H9 (cell line): ENCODE measurements around the gene PCYT2. TPM values are rescaled to one million over a fixed set of nuclear protein-coding genes. Genes with fewer than 3 reads are reported as not detected.
A peak's percentile ranks its signal among the peaks of the same experiment; 100 is the strongest.

ENCODE experiments used
- DNase-seq: peaks from one replicate; pipeline ENCODE4 v3.0.0-alpha.2; 2017
- H2AFZ ChIP-seq: one replicate; pipeline ENCODE4 v1.6.1; 2013; ENCODE audit warnings: mild to moderate bottlenecking, low read length, control low read depth, moderate library complexity
- H2AK5ac ChIP-seq: 2 replicates; pipeline ENCODE4 v1.6.1; 2013; ENCODE audit warnings: low read length, control low read depth, mixed read lengths; ENCODE audit not compliant: insufficient read length
- H2BK120ac ChIP-seq: one replicate; pipeline ENCODE4 v1.6.1; 2013; ENCODE audit warnings: low read depth, mild to moderate bottlenecking, low read length, control low read depth, inconsistent platforms; ENCODE audit not compliant: poor library complexity, severe bottlenecking
- H2BK12ac ChIP-seq: 2 replicates; pipeline ENCODE4 v1.6.1; 2013; ENCODE audit warnings: low read length, control low read depth, mixed read lengths, low read depth; ENCODE audit not compliant: insufficient read length
- H2BK15ac ChIP-seq: 2 replicates; pipeline ENCODE4 v1.6.1; 2013; ENCODE audit warnings: low read depth, low read length, control low read depth
- H2BK20ac ChIP-seq: one replicate; pipeline ENCODE4 v1.6.1; 2013; ENCODE audit warnings: low read depth, mild to moderate bottlenecking, low read length, control low read depth, inconsistent platforms; ENCODE audit not compliant: poor library complexity, severe bottlenecking
- H2BK5ac ChIP-seq: 2 replicates; pipeline ENCODE4 v1.6.1; 2013; ENCODE audit warnings: low read length, control low read depth, mixed read lengths; ENCODE audit not compliant: insufficient read length
- H3K14ac ChIP-seq: 2 replicates; pipeline ENCODE4 v1.6.1; 2013; ENCODE audit warnings: low read length, control low read depth; ENCODE audit not compliant: insufficient read depth
- H3K18ac ChIP-seq: 2 replicates; pipeline ENCODE4 v1.6.1; 2013; ENCODE audit warnings: low read depth, mild to moderate bottlenecking, mixed read lengths, low read length, control low read depth; ENCODE audit not compliant: insufficient read length
- H3K23ac ChIP-seq: 2 replicates; pipeline ENCODE4 v1.6.1; 2013; ENCODE audit warnings: low read length, control low read depth, mixed read lengths, low read depth; ENCODE audit not compliant: insufficient read length
- H3K23me2 ChIP-seq: 2 replicates; pipeline ENCODE4 v1.6.1; 2013; ENCODE audit warnings: low read depth, mild to moderate bottlenecking, mixed read lengths, low read length, control low read depth; ENCODE audit not compliant: insufficient read length, poor library complexity, severe bottlenecking
- H3K27ac ChIP-seq: 2 replicates; pipeline ENCODE4 v1.5.1; 2013; ENCODE audit warnings: low read length, control low read depth, mixed read lengths, low read depth; ENCODE audit not compliant: insufficient read length
- H3K27me3 ChIP-seq: 2 replicates; pipeline ENCODE4 v1.6.1; 2013; ENCODE audit warnings: low read length, control low read depth, inconsistent platforms; ENCODE audit not compliant: insufficient read depth
- H3K4ac ChIP-seq: 2 replicates; pipeline ENCODE4 v1.6.1; 2013; ENCODE audit warnings: low read depth, mild to moderate bottlenecking, control low read depth, inconsistent platforms, low read length, moderate library complexity
- H3K4me1 ChIP-seq: 2 replicates; pipeline ENCODE4 v1.6.1; 2013; ENCODE audit warnings: low read length, control low read depth, inconsistent platforms; ENCODE audit not compliant: insufficient read depth
- H3K4me2 ChIP-seq: 2 replicates; pipeline ENCODE4 v1.6.1; 2013; ENCODE audit warnings: low read length, control low read depth, mixed read lengths; ENCODE audit not compliant: insufficient read length, insufficient read depth
- H3K56ac ChIP-seq: 2 replicates; pipeline ENCODE4 v1.6.1; 2013; ENCODE audit warnings: low read depth, mild to moderate bottlenecking, mixed read lengths, low read length, control low read depth; ENCODE audit not compliant: insufficient read length
- H3K79me1 ChIP-seq: 2 replicates; pipeline ENCODE4 v1.6.1; 2013; ENCODE audit warnings: low read depth, mild to moderate bottlenecking, moderate library complexity, low read length, control low read depth, inconsistent platforms; ENCODE audit not compliant: insufficient read depth, poor library complexity, severe bottlenecking
- H3K79me2 ChIP-seq: 2 replicates; pipeline ENCODE4 v1.6.1; 2013; ENCODE audit warnings: low read length, control low read depth, inconsistent platforms; ENCODE audit not compliant: insufficient read depth
- H3K9ac ChIP-seq: 2 replicates; pipeline ENCODE4 v1.6.1; 2013; ENCODE audit warnings: low read length, control low read depth, mixed read lengths; ENCODE audit not compliant: insufficient read length; ENCODE audit errors: extremely low read depth
- H3K9me3 ChIP-seq: one replicate; pipeline ENCODE4 v1.6.1; 2013; ENCODE audit warnings: low read depth, low read length, inconsistent platforms; ENCODE audit not compliant: control insufficient read depth
- H3T11ph ChIP-seq: one replicate; pipeline ENCODE4 v1.6.1; 2013; ENCODE audit warnings: mild to moderate bottlenecking, low read length, control low read depth, inconsistent platforms
- H4K20me1 ChIP-seq: one replicate; pipeline ENCODE4 v1.6.1; 2013; ENCODE audit not compliant: control insufficient read depth, insufficient read length, insufficient read depth
- H4K5ac ChIP-seq: 2 replicates; pipeline ENCODE4 v1.6.1; 2013; ENCODE audit warnings: low read depth, mild to moderate bottlenecking, mixed read lengths, low read length, control low read depth; ENCODE audit not compliant: insufficient read length
- H4K8ac ChIP-seq: replicated peaks from 2 replicates; pipeline ENCODE4 v1.6.1; 2013; ENCODE audit warnings: low read length, control low read depth, mixed read lengths, low read depth; ENCODE audit not compliant: insufficient read length
- H4K91ac ChIP-seq: 2 replicates; pipeline ENCODE4 v1.6.1; 2013; ENCODE audit warnings: low read depth, mild to moderate bottlenecking, moderate library complexity, mixed read lengths, low read length, control low read depth; ENCODE audit not compliant: insufficient read length
- H3K27ac Mint-ChIP-seq, 3 experiments: 2 replicates in 2 of 3; 3 replicates in 1 of 3; pipeline ENCODE4 v1.8.0; 2020 to 2021; ENCODE audit warnings: mixed read lengths in 3 of 3, mild to moderate bottlenecking in 1 of 3, moderate library complexity in 1 of 3
- H3K27me3 Mint-ChIP-seq: 2 replicates; pipeline ENCODE4 v1.8.0; 2021; ENCODE audit warnings: low read depth, mild to moderate bottlenecking, moderate library complexity, mixed read lengths
- H3K36me3 Mint-ChIP-seq, 3 experiments: 2 replicates in 2 of 3; 3 replicates in 1 of 3; pipeline ENCODE4 v1.8.0; 2020 to 2021; ENCODE audit warnings: low read depth in 3 of 3, mixed read lengths in 3 of 3; ENCODE audit not compliant: insufficient read depth in 1 of 3
- H3K4me1 Mint-ChIP-seq, 2 experiments: 2 replicates each; pipeline ENCODE4 v1.8.0; 2020; ENCODE audit warnings: mixed read lengths in 2 of 2
- H3K4me3 Mint-ChIP-seq, 2 experiments: 2 replicates in 1 of 2; 3 replicates in 1 of 2; pipeline ENCODE4 v1.8.0; 2020 to 2021; ENCODE audit warnings: mild to moderate bottlenecking in 2 of 2, mixed read lengths in 2 of 2, moderate library complexity in 1 of 2
- H3K9me3 Mint-ChIP-seq, 2 experiments: 2 replicates in 1 of 2; 3 replicates in 1 of 2; pipeline ENCODE4 v1.8.0; 2020; ENCODE audit warnings: mild to moderate bottlenecking in 2 of 2, mixed read lengths in 2 of 2, moderate library complexity in 1 of 2
- WGBS: extraction: QIAGEN DNeasy Blood & Tissue Kit; methylation state at CpG from one replicate; pipeline ENCODE4 v1.1.7; 2013; ENCODE audit warnings: missing lambda C conversion rate, low lambda C conversion rate, mixed read lengths; ENCODE audit not compliant: insufficient read length; ENCODE audit errors: extremely low coverage; 5-methylcytosine and 5-hydroxymethylcytosine counted together
- total RNA-seq: library from RNA; stranded (reverse); gene quantifications from 2 replicates; pipeline ENCODE4 v1.2.1, GENCODE V29; 2021
- TF ChIP-seq, protein P1 (sequence below): fragments of 200-600 bp; sonication (generic); conservative IDR thresholded peaks from 3 replicates; pipeline ENCODE4 v1.8.0; 2021; ENCODE audit warnings: antibody characterized with exemption, mild to moderate bottlenecking

The PCYT2 gene
- total RNA-seq, 1 experiment from 2014 or later, result 24.5 TPM

DNA sequence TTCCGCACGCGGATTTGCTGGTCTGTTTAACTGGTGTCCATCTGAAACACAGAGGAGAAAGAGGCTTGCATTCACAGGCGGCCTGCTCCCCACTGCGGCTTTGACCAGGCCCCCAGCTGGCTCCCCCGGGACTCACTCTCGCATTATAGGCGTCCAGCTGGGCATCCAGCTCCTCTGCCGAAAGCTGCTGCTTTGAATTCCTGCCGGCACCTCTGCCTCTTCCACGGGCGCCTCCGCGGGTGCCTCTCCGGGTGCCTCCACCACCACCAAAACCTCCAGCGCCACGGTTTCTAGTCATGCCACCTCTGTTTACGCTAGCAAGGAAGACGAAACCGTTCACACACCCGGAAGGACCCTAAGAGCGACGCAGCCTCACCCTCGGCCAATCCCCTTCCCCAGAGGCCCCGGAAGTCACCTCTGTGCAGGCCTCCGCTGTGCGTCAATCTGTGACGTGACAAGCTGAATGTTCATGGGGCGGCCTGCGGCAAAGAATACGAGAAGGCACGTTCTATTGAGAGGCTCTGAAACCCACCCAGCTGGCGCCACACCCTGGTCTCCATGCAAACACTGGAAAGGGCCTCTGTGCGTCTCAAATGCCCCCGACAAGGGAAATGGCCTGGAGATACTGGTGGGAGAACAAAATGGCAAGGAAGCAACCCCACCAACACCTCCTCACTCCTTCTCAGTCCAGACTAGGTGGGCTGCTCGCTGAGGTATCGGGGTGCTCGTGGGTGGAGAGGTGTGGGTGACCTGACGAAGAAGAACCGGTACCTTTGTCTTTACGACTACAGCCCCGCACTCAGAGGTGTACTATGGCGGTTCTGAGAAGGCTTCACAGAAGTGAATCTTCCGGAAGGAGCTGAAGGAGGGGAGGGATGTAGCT lies 22.9 kb downstream of the PCYT2 start:
- Mint-ChIP-seq H3K27me3 (0 out of 2 replicates have a peak, but pooled peaks cover 1% of the 10 kb centered on the region), H3K4me3 (peak overlapping the region; percentile 89 to 92; a peak in 4 of 5 replicates), H3K4me1 (peaks cover 3 to 16% of the 10 kb centered on the region in 2 experiments; a peak in 3 of 4 replicates), H3K9me3 (no peaks in the 10 kb centered on the region), H3K27ac (peak overlapping the region in 1 of 3 experiments; percentile 45; a peak in 2 of 7 replicates), H3K36me3 (peaks cover 49 to 74% (median 64%) of the 10 kb centered on the region in 3 experiments)
- H3T11ph ChIP-seq, result no peak overlapping the region
- peak; percentile 30 for DNase-seq
- no peak overlapping the region for H3K18ac ChIP-seq
- H4K5ac ChIP-seq, result no peak overlapping the region
- no peak overlapping the region for H2AK5ac ChIP-seq
- H3K27ac ChIP-seq, result no peak overlapping the region
- no peak overlapping the region for H3K4me2 ChIP-seq
- H3K27me3 ChIP-seq, result no peaks in the 10 kb centered on the region
- H3K23me2 ChIP-seq, result peaks cover 7% of the 10 kb centered on the region
- H4K8ac ChIP-seq, result no peak overlapping the region
- H4K20me1 ChIP-seq, result no peaks in the 10 kb centered on the region
- H3K79me2 ChIP-seq, result peaks cover 17% of the 10 kb centered on the region; the same call in 1 of the 2 replicates
- H3K4ac ChIP-seq, result no peak overlapping the region
- H2BK20ac ChIP-seq, result no peak overlapping the region
- TF ChIP-seq, protein P1, sequence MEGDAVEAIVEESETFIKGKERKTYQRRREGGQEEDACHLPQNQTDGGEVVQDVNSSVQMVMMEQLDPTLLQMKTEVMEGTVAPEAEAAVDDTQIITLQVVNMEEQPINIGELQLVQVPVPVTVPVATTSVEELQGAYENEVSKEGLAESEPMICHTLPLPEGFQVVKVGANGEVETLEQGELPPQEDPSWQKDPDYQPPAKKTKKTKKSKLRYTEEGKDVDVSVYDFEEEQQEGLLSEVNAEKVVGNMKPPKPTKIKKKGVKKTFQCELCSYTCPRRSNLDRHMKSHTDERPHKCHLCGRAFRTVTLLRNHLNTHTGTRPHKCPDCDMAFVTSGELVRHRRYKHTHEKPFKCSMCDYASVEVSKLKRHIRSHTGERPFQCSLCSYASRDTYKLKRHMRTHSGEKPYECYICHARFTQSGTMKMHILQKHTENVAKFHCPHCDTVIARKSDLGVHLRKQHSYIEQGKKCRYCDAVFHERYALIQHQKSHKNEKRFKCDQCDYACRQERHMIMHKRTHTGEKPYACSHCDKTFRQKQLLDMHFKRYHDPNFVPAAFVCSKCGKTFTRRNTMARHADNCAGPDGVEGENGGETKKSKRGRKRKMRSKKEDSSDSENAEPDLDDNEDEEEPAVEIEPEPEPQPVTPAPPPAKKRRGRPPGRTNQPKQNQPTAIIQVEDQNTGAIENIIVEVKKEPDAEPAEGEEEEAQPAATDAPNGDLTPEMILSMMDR, result no peak
- no peak overlapping the region for H3K56ac ChIP-seq
- H2BK120ac ChIP-seq, result no peak overlapping the region
- no peak overlapping the region for H2BK5ac ChIP-seq
- H2BK12ac ChIP-seq, result no peak overlapping the region
- H3K79me1 ChIP-seq, result peaks cover 24% of the 10 kb centered on the region
- H3K14ac ChIP-seq, result no peak overlapping the region
- no peak overlapping the region for H3K23ac ChIP-seq
- WGBS, result no CpG with 5 or more reads among the region's 44 CpGs
- no peak overlapping the region for H2BK15ac ChIP-seq
- H3K4me1 ChIP-seq, result no peaks in the 10 kb centered on the region
- no peak overlapping the region for H3K9ac ChIP-seq
- no peaks in the 10 kb centered on the region for H3K9me3 ChIP-seq
- no peak overlapping the region for H4K91ac ChIP-seq
- H2AFZ ChIP-seq, result no peak overlapping the region
